HL-60/S4 (cell line): ENCODE results near the gene GOLM1.

Source experiments
- in situ Hi-C: fragments of 300-500 bp; cut with MboI; formaldehyde crosslinking; loops from 2 replicates; pipeline ENCODE4 v1.14.3; 2022; ENCODE audit warnings: low sequenced_read_pairs

Gene GOLM1

GRCh38 chr9:85994191-85994590 is 105.2 kb downstream of the GOLM1 start:
- in situ Hi-C loops, result no loop called here

- in situ Hi-C loops, result no loop called here
Measured at GRCh38 chr9:85987236-85987635, 112.1 kb downstream of the GOLM1 start.

- in situ Hi-C loops, result no loop called here
Measured at GRCh38 chr9:85984457-85984856, 114.9 kb downstream of the GOLM1 start.

GRCh38 chr9:85981369-85981768 is 118.0 kb downstream of the GOLM1 start:
- in situ Hi-C loops, result no loop called here

GRCh38 chr9:85978496-85978895 is 120.9 kb downstream of the GOLM1 start:
- in situ Hi-C loops, result no loop called here
